ENCODE results near the gene TNFRSF14. TPM values are rescaled to one million over a fixed set of nuclear protein-coding genes. Genes with fewer than 3 reads are reported as not detected.

The TNFRSF14 gene
- total RNA-seq, 1 donor from 2014 or later, result 0.61 TPM

GRCh38 chr1:2580691-2581090 lies 24.5 kb downstream of the TNFRSF14 start:
- H3K36me3 Mint-ChIP-seq (ENCODE audit: low read depth), result no peaks in the 10 kb centered on the region
- H3K4me1 Mint-ChIP-seq, result peaks cover 14% of the 10 kb centered on the region
- TF ChIP-seq CTCF (conservative IDR thresholded peaks at IDR 0.05), result no peak
- no peak overlapping the region for H3K27ac Mint-ChIP-seq (ENCODE audit: unreplicated experiment)
- H3K27me3 Mint-ChIP-seq (ENCODE audit: low read depth), result peaks cover 10% of the 10 kb centered on the region
- no peak overlapping the region for H3K4me3 Mint-ChIP-seq
- no peaks in the 10 kb centered on the region for H3K9me3 Mint-ChIP-seq
- no peak for DNase-seq (ENCODE audit: low read depth, low spot score)

- TF ChIP-seq CTCF (conservative IDR thresholded peaks at IDR 0.05), result no peak
- Mint-ChIP-seq H3K4me1 (peaks cover 14% of the 10 kb centered on the region), H3K9me3 (no peaks in the 10 kb centered on the region), H3K4me3 (peak overlapping the region; percentile 39), H3K36me3 (ENCODE audit: low read depth) (no peaks in the 10 kb centered on the region), H3K27ac (ENCODE audit: unreplicated experiment) (no peak overlapping the region), H3K27me3 (ENCODE audit: low read depth) (peaks cover 10% of the 10 kb centered on the region)
- DNase-seq (ENCODE audit: low read depth, low spot score), result no peak
These were observed 26.2 kb downstream of the TNFRSF14 start for GRCh38 chr1:2582391-2582790.

- H3K27ac Mint-ChIP-seq (ENCODE audit: unreplicated experiment), result no peak overlapping the region
- peaks cover 14% of the 10 kb centered on the region for H3K4me1 Mint-ChIP-seq
- no peak for DNase-seq (ENCODE audit: low read depth, low spot score)
- H3K9me3 Mint-ChIP-seq, result no peaks in the 10 kb centered on the region
- peaks cover 10% of the 10 kb centered on the region for H3K27me3 Mint-ChIP-seq (ENCODE audit: low read depth)
- peak overlapping the region; percentile 62 for H3K4me3 Mint-ChIP-seq
- H3K36me3 Mint-ChIP-seq (ENCODE audit: low read depth), result no peaks in the 10 kb centered on the region
- no peak for TF ChIP-seq CTCF (conservative IDR thresholded peaks at IDR 0.05)
These were observed 27.2 kb downstream of the TNFRSF14 start for GRCh38 chr1:2583331-2583791.

GRCh38 chr1:2583871-2584351 lies 27.7 kb downstream of the TNFRSF14 start:
- Mint-ChIP-seq H3K27ac (ENCODE audit: unreplicated experiment) (no peak overlapping the region), H3K36me3 (ENCODE audit: low read depth) (no peaks in the 10 kb centered on the region), H3K27me3 (ENCODE audit: low read depth) (peaks cover 10% of the 10 kb centered on the region), H3K9me3 (no peaks in the 10 kb centered on the region), H3K4me3 (peak overlapping the region; percentile 62), H3K4me1 (peaks cover 14% of the 10 kb centered on the region)
- no peak for TF ChIP-seq CTCF (conservative IDR thresholded peaks at IDR 0.05)
- no peak for DNase-seq (ENCODE audit: low read depth, low spot score)

GRCh38 chr1:2584686-2585317 lies 28.6 kb downstream of the TNFRSF14 start:
- H3K27me3 Mint-ChIP-seq (ENCODE audit: low read depth), result peaks cover 10% of the 10 kb centered on the region
- no peaks in the 10 kb centered on the region for H3K36me3 Mint-ChIP-seq (ENCODE audit: low read depth)
- H3K4me1 Mint-ChIP-seq, result peaks cover 14% of the 10 kb centered on the region
- peak overlapping the region; percentile 69 for H3K4me3 Mint-ChIP-seq
- no peaks in the 10 kb centered on the region for H3K9me3 Mint-ChIP-seq
- no peak overlapping the region for H3K27ac Mint-ChIP-seq (ENCODE audit: unreplicated experiment)
- no peak for TF ChIP-seq CTCF (conservative IDR thresholded peaks at IDR 0.05)
- DNase-seq (ENCODE audit: low read depth, low spot score), result no peak
